NCI-H2196 treated with DMSO at 0.1 percent for 48 hours (cell line): ENCODE results near the gene SLC25A46.
"Not testable (repeated sequence)": the region's sequence is repeated elsewhere in the genome, so short reads cannot be mapped to it uniquely, and the experiment has no call there.

Source experiments
- DNase-seq: peaks from one replicate; lab custom pipeline; 2025; ENCODE audit not compliant: unreplicated experiment; lab: John Stamatoyannopoulos, UW

SLC25A46 gene

DNA sequence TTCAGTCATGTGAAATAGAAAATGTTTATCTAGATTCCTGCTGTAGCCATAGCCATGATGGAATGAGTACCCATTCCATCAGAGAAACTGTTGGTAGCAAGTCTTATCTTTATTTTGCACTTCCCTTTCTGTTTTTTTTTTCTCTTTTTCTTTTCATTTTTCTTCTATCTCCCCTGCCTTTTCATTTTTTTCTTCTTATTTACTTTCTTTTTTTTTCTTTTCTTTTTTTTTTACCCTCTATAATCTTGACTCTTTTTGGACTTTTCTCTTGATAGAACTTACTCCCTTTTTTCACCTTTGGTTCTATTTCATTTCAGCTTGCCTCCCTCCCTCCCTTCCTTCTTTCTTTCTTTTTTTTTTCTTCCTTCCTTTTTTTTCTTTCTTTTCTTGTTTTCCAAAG is 15.4 kb downstream of the SLC25A46 start:
- DNase-seq = no peak

DNA sequence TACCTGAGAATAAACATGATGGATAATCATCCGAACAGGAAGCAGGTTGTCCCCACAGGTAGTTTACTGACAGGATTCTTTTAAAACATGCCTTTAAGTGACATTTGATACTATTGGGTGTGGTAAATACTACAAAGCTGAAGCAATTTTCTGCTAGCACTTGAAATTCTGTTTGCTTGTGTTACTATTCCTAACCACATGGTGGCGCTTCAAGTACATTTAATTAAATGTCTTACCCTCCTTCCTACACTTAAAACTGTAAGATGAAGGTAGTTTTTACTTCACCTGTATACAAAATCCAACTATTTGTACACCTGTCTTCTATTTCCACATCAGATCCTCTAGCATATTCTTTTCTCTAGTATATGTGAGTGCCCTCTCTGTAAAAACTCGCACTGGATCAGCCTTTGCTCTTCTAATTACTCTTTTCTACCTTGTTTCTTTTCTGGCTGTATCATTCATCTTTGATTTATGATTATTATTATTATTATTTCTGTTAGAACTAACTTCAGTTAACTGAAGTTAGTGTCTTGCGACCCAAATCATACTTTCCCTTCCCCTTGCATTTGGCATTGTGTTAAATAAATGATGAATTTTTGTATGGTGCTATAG is 18.4 kb downstream of the SLC25A46 start:
- peak; percentile 42 for DNase-seq

DNA sequence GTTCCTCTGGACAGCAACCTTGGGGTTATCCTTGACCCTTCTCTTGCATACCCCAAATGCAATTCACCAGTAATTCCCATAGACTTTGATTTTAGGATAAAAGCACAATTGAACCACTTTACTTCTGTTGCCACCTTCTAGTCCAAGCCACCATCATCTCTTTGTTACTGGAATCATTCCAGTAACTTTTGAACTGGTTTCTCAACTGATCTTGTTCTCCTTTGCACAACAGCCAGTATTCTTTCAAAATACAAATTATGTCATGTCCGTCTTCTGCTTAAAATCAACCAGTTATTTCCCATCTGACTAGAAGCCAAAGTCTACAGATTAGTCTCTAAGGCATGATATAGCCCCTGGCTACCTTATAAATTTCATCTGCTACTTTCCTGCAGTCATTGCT is 21.4 kb downstream of the SLC25A46 start:
- DNase-seq = no peak

DNA sequence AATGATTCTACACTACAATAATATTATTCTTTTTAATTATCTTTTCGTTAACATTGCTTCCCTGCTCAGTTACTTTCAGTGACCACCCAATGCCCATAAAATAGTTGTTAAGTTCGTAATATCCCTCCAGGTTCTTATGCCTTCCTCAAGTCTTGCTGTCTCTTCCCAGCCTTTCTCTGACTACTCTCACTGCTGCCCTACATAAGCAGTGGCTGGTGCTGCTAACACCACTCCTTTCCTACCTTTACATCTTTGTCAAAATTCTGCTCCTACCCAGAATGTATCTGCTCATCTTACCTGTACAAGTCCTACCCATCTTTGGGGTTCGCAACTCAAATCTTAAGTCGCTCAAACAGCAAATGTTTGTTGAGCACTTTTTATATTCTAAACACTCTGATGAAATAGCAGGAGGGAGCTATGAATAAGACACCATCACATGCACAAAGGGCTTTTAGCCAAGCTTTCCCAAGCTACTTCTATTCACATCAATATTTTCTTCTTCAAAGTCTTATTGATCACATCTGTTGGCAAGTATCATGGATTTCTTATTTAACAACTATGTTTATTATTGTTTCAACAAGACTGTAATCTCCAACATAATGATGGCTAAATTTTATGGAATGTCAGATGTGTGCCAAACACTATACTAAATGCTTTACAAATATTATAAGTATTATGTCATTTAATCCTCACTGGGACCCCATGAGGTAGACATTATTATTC is 29.5 kb downstream of the SLC25A46 start:
- DNase-seq = no peak

DNA sequence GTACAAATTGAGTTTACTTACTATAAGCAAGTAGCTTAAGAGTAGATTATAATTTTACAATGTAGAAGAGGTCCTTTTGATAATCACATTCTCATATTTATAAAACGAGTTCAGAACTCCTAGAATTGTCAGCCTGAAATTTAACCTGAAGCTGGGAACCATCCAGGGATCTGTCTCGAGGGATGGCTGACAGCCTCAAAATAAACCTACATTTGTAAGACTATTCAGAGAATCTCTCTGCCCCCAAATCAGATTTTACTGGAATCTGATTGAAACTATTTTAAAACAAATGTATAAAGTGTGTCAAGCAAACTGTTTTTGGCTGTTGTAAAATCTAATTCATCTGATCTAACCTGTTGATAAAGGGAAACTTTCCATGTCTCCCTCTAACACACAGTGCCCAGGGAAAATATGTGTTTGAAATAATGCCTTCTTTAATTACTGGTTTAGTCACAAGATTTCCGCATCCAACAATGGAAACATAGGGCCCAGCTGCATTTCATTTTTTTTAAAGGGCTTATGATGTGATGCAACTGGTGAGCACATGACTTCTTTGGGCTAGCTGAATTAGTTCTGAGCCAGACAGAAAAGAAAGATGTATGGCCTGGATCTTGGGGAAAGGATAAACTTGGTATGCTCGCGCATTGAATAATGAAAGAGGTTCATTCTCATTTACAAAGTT is 30.3 kb downstream of the SLC25A46 start:
- DNase-seq = no peak

DNA sequence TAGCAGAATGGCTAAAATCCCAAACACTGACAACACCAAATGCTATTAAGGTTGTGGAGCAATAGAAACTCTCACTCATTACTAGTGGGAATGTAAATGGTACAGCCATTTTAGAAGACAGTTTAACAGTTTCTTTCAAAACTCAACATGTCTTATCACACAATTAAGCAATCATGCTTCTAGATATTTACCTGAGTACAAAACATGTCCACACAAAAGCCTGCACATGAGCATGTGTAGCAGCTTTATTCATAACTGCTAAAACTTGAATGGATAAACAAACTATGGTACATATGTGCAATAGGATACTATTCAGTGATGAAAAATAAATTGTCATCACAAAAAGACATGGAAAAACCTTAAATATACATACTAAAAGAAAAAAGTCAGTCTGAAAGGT is 31.5 kb downstream of the SLC25A46 start:
- DNase-seq = no peak

DNA sequence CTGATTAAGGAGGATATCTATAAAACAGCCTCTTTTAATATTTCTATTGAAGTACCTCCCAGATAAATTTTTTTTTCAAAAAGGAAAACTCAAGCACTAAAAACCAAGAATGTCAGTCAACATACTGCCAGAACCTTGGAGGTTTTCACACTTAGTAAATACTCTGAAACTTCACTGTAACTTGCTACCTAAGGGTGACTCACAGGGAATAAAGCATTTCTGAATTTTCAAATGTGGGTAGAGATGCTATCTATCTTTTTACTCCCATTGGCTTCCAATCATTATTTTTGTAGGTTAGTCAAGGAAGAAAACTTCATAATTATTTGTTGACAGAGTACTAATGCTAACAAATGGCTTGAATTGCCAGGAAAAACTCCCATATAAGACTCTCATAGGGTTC is 46.1 kb downstream of the SLC25A46 start:
- DNase-seq = no peak

DNA sequence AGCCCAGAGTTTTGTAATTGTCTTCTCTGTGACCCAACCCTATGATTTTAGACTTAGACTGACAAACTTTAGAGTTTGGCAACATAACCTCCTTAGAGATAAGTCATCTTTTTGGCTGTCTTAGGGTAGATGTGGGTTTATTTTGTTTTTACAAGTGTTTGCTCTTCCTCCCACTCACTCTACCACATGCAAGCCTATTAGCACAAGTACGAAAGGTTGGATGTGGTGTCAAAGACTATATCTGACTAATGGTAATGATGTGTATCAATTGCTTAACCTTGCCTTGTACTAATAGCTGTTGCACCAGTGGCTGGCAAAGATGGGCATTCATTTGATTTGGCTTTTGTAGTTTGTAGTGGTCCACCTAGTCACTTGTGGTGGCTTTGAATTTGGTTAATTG is 46.5 kb downstream of the SLC25A46 start:
- DNase-seq = no peak

DNA sequence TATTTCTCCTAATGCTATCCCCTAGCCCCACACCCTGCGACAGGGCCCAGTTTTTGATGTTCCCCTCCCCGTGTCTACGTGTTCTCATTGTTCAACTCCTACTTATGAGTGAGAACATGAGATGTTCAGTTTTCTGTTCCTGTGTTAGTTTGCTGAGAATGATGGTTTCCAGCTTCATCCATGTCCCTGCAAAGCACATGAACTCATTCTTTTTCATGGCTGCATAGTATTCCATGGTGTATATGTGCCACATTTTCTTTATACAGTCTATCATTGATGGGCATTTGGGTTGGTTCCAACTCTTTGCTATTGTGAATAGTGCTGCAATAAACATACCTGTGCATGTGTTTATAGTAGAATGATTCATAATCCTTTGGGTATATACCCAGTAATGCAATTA is 49.2 kb downstream of the SLC25A46 start:
- not testable (repeated sequence) for DNase-seq

DNA sequence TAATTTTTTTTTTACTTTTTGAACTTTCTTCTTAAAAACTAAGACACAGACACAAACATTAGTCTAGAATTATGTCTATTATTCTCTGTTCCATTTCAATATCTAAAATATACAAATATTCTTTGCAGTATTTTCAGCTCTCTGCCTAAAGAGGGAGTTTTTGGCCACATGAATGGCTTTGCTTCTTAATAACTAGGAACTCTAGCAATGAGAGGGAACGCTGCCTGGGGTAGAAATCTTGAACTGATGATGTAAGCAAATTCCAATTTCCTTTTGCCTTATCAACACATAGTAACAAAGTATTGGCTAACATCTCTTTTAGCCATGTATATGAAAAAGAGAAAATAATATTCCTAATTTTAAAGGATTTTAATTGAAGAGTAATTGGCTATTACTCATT is 51.9 kb downstream of the SLC25A46 start:
- no peak for DNase-seq

DNA sequence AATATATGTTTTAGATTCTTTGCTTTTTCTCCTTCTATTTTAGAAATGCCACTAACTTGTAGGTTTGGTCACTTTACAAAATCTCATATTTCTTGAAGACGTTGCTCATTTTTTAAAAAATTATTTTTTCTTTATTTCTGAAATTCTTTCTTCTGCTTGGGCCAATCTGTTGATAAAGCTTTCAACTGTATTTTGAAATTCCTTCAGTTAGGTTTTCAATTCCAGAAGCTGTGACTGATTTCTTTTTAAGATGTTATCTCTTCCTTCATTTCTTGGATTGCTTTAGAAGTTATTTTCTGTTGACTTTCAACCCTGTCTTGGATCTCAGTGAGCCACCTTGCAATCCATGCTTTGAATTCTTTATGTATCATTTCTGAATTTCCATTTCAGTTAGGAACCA is 64.2 kb downstream of the SLC25A46 start:
- DNase-seq = no peak

DNA sequence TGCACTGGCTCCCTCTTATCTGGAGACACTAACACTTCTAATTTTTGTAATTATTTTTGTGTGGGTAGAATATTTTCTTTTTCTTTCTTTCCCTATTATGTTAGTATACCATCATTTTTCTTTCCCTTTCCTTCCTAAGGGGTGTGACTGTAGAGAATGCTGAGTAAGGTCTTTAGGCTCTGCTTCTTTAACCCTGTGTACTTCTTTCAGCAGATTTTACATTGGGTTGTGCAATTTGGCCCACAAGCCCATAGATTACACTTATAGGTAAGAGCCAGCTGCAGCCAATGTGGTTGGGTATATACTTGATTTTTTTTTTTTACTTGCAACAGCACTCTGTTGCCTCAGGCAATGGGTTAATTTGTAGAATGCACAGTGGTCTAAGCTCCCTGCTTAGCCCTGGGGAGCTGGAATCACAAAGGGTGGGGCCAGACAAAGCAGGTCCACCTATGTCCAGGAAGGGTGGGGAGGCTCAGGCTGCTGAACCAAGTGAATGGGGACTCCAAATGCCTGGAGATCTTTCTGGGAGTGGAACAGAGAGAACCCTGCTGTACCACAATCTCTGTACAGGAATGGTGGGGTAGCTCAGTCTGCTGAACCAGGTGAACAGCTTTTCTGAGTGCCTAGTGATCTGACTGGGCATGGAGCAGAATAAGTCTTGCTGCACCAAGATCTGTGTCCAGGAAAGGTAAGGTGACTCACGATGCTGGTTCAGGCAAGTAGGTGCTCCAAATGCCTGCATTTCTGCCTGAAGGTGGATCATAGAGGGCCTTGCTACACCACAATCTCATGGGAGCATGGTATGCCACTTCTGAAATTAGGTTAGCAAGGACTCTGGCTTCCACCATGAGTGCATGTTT is 64.9 kb downstream of the SLC25A46 start:
- DNase-seq = no peak

DNA sequence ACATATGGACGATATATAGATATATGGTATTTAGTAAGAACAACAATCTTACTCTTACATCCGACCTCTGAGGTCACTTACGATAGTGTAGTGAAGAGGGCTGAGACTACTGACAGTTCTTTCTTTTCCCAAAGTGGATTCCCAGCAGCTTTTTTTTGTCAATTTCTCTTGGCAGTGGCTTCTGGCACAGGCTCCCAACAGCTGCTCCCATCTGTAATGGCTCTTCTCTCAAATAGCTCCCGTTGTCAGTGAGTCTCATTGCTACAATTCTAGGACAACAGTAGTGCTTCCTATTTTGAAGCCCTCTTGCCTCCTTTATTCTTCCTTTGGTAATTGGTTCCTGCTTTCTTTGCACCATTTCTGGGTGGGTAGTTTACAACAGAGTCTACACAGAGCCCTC is 68.4 kb downstream of the SLC25A46 start:
- DNase-seq = no peak

DNA sequence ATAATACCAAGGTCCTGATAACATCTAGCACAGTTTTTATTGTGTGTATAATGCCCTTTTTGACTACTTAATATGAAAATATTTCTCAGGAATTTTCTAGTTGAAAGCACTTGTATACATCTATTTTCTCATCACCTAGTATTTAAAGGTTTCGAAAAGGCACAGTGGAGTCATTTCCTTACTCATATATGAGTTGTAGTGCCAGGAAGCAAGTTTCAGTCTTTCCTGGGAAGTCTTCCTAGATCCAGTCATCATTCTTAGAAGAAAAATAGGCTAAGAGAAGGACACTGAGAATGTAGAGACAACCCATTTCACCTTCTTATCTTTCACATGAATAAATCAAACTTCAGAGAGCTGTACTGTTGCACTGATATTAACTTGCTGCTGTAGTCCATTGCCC is 70.2 kb downstream of the SLC25A46 start:
- DNase-seq = no peak
